ENCODE measurements around the gene GSTA4. TPM values are rescaled to one million over a fixed set of nuclear protein-coding genes. Genes with fewer than 3 reads are reported as not detected.
"Not testable (repeated sequence)": the region's sequence is repeated elsewhere in the genome, so short reads cannot be mapped to it uniquely, and the experiment has no call there.

GSTA4 gene
- total RNA-seq, 1 donor from 2014 or later: 10.9 TPM

DNA sequence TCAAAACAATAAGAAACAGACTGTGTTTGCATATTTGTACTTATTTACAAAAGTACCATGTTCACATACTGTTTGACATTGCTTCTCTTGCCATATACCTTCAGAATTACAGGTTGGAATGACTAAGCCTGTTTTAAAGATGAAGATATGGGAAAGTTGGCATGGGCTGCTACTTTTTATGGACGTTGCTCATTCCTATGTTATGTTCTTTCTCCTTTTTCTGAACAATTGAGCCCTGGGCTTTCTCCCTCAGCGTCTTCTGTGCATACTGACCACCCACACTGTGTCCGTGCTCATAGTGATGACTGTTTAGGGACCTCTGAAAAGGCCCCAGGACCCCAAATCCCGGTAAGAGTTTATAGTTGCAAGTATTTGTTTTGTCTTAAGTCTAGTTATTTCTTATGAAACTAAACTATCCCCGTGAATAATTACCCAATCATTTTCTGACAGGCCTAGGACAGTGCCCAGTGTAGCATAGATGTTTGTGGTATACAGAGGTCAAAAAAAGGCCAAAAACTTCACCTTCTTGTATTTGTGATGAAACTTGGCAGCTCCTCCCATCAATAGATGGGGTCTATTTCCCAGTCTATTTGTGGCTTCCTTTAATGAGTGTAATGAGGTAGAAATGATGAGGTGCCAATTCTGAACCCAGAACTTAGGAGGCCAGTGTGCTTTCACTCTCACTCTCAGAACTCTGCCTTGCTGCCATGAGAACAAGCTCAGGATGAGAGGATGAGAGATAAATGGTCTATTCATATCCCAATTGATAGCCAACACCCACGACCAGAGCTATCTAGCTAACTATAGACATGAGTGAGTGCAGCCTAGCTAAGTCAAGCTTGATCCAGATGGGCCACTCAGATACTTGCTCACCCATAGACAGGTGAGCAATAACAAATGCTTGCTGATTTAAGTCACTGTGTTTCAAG is 40.9 kb downstream of the GSTA4 start:
- H3K36me3 ChIP-seq (ENCODE audit: insufficient read depth, low read length): no peaks in the 10 kb centered on the region
- no peaks in the 10 kb centered on the region for H3K9me3 ChIP-seq (ENCODE audit: insufficient read depth, low read depth, low read length)
- TF ChIP-seq EZH2 (IDR thresholded peaks at IDR 0.05; ENCODE audit: insufficient read depth, low read length): no peak
- TF ChIP-seq, protein P1, sequence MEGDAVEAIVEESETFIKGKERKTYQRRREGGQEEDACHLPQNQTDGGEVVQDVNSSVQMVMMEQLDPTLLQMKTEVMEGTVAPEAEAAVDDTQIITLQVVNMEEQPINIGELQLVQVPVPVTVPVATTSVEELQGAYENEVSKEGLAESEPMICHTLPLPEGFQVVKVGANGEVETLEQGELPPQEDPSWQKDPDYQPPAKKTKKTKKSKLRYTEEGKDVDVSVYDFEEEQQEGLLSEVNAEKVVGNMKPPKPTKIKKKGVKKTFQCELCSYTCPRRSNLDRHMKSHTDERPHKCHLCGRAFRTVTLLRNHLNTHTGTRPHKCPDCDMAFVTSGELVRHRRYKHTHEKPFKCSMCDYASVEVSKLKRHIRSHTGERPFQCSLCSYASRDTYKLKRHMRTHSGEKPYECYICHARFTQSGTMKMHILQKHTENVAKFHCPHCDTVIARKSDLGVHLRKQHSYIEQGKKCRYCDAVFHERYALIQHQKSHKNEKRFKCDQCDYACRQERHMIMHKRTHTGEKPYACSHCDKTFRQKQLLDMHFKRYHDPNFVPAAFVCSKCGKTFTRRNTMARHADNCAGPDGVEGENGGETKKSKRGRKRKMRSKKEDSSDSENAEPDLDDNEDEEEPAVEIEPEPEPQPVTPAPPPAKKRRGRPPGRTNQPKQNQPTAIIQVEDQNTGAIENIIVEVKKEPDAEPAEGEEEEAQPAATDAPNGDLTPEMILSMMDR (IDR thresholded peaks at IDR 0.05; ENCODE audit: insufficient read depth, low read depth, low read length): no peak
- FAIRE-seq (no peak), DNase-seq (ENCODE audit: low read depth) (peak; percentile 10)
- no peaks in the 10 kb centered on the region for H4K20me1 ChIP-seq (ENCODE audit: insufficient read depth, low read length)
- H3K9me3 Mint-ChIP-seq (ENCODE audit: unreplicated experiment): peaks cover 4% of the 10 kb centered on the region
- no peaks in the 10 kb centered on the region for H3K4me1 ChIP-seq (ENCODE audit: insufficient read depth, low read length)
- H3K4me2 ChIP-seq (ENCODE audit: low read length): no peak overlapping the region
- no peak overlapping the region for H3K27ac ChIP-seq (ENCODE audit: low read depth, low read length)
- H3K4me3 Mint-ChIP-seq (ENCODE audit: unreplicated experiment): no peak overlapping the region
- H3K27me3 Mint-ChIP-seq (ENCODE audit: low read depth, unreplicated experiment): peaks cover 8% of the 10 kb centered on the region
- H3K4me3 ChIP-seq (ENCODE audit: insufficient read depth, low read depth, low read length): no peak overlapping the region
- H3K36me3 Mint-ChIP-seq (ENCODE audit: low read depth, unreplicated experiment): no peaks in the 10 kb centered on the region
- H3K4me1 Mint-ChIP-seq (ENCODE audit: low read depth, unreplicated experiment): no peaks in the 10 kb centered on the region
- H2AFZ ChIP-seq (ENCODE audit: low read depth, low read length): no peak overlapping the region
- H3K27ac Mint-ChIP-seq (ENCODE audit: unreplicated experiment): no peak overlapping the region
- H3K27me3 ChIP-seq (ENCODE audit: insufficient read depth, low read length): no peaks in the 10 kb centered on the region
- H3K9ac ChIP-seq (ENCODE audit: low read length): no peak overlapping the region
- no peaks in the 10 kb centered on the region for H3K79me2 ChIP-seq (ENCODE audit: insufficient read depth, low read length)

DNA sequence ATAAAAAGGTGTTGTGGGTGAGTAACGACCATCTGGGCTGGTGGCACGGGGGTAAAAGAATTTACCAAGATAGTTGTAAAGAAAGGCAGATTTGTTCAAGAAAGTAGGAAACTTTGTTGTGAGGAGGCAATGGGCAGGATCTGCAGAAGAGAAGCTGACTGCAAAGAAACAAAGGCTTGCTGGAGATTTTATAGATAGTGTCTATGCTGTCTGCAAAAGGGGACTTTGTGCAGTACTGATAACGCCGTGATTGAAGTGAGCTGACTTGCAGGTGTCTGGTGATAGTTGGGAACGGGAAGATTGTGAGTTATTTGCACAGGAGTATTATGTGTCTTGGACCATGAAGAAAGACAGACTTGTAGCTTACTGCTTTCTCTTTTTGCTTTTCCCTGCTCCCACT is 48.8 kb downstream of the GSTA4 start:
- Histone ChIP-seq H3K27me3 (ENCODE audit: insufficient read depth, low read length) (peaks cover 5% of the 10 kb centered on the region), H3K9ac (ENCODE audit: low read length) (no peak overlapping the region), H3K9me3 (ENCODE audit: insufficient read depth, low read depth, low read length) (no peaks in the 10 kb centered on the region), H2AFZ (ENCODE audit: low read depth, low read length) (no peak overlapping the region), H4K20me1 (ENCODE audit: insufficient read depth, low read length) (no peaks in the 10 kb centered on the region), H3K79me2 (ENCODE audit: insufficient read depth, low read length) (no peaks in the 10 kb centered on the region), H3K27ac (ENCODE audit: low read depth, low read length) (no peak overlapping the region), H3K4me2 (ENCODE audit: low read length) (no peak overlapping the region), H3K4me3 (ENCODE audit: insufficient read depth, low read depth, low read length) (no peak overlapping the region), H3K36me3 (ENCODE audit: insufficient read depth, low read length) (no peaks in the 10 kb centered on the region), H3K4me1 (ENCODE audit: insufficient read depth, low read length) (no peaks in the 10 kb centered on the region)
- H3K27me3 Mint-ChIP-seq (ENCODE audit: low read depth, unreplicated experiment): peaks cover 10% of the 10 kb centered on the region
- no peaks in the 10 kb centered on the region for H3K36me3 Mint-ChIP-seq (ENCODE audit: low read depth, unreplicated experiment)
- TF ChIP-seq, protein P1 (IDR thresholded peaks at IDR 0.05; ENCODE audit: insufficient read depth, low read depth, low read length): no peak
- TF ChIP-seq EZH2 (IDR thresholded peaks at IDR 0.05; ENCODE audit: insufficient read depth, low read length): no peak
- no peak overlapping the region for H3K27ac Mint-ChIP-seq (ENCODE audit: unreplicated experiment)
- DNase-seq (ENCODE audit: low read depth) (no peak), FAIRE-seq (no peak)
- H3K4me3 Mint-ChIP-seq (ENCODE audit: unreplicated experiment): no peak overlapping the region
- H3K4me1 Mint-ChIP-seq (ENCODE audit: low read depth, unreplicated experiment): peaks cover 6% of the 10 kb centered on the region
- H3K9me3 Mint-ChIP-seq (ENCODE audit: unreplicated experiment): no peaks in the 10 kb centered on the region

DNA sequence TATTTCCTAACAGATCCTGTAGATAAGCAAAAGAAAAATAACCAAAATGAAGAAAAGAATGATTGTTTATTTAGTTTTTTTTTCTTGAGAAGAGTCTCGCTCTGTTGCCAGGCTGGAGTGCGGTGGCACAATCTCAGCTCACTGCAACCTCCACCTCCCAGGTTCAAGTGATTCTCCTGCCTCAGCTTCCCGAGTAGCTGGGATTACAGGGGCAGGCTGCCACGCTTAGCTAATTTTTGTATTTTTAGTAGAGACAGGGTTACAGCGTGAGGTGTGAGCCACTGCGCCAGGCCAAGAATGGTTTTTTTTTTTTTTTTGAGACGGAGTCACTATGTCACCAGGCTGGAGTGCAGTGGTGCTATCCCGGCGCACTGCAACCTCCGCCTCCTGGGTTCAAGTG is 52.3 kb downstream of the GSTA4 start:
- not testable (repeated sequence) for H3K27ac Mint-ChIP-seq (ENCODE audit: unreplicated experiment); H3K79me2 ChIP-seq (ENCODE audit: insufficient read depth, low read length); H3K36me3 ChIP-seq (ENCODE audit: insufficient read depth, low read length); H3K4me3 Mint-ChIP-seq (ENCODE audit: unreplicated experiment); H4K20me1 ChIP-seq (ENCODE audit: insufficient read depth, low read length); H3K9me3 ChIP-seq (ENCODE audit: insufficient read depth, low read depth, low read length); H2AFZ ChIP-seq (ENCODE audit: low read depth, low read length); H3K4me2 ChIP-seq (ENCODE audit: low read length); H3K36me3 Mint-ChIP-seq (ENCODE audit: low read depth, unreplicated experiment); H3K4me1 ChIP-seq (ENCODE audit: insufficient read depth, low read length); H3K27ac ChIP-seq (ENCODE audit: low read depth, low read length); FAIRE-seq; H3K9ac ChIP-seq (ENCODE audit: low read length); DNase-seq (ENCODE audit: low read depth); H3K27me3 ChIP-seq (ENCODE audit: insufficient read depth, low read length); H3K4me1 Mint-ChIP-seq (ENCODE audit: low read depth, unreplicated experiment); H3K4me3 ChIP-seq (ENCODE audit: insufficient read depth, low read depth, low read length); H3K9me3 Mint-ChIP-seq (ENCODE audit: unreplicated experiment)
- peaks cover 18% of the 10 kb centered on the region for H3K27me3 Mint-ChIP-seq (ENCODE audit: low read depth, unreplicated experiment)

All from astrocyte (in vitro differentiated cells and primary cell).